ENCODE results near the gene NEK2.

GRCh38 chr1:211634931-211635330, 40.5 kb downstream of the NEK2 start:
- TF ChIP-seq EP300 (IDR thresholded peaks at IDR 0.05), result no peak
- no peak for TF ChIP-seq CTCF (IDR thresholded peaks at IDR 0.05)
- no peak for TF ChIP-seq POLR2A (IDR thresholded peaks at IDR 0.05)
- no peak for TF ChIP-seq POLR2AphosphoS5 (IDR thresholded peaks at IDR 0.05)
